Measurements from ENCODE around the gene RAB3GAP1.
"Not testable (repeated sequence)": the region's sequence is repeated elsewhere in the genome, so short reads cannot be mapped to it uniquely, and the experiment has no call there.

The RAB3GAP1 gene

DNA sequence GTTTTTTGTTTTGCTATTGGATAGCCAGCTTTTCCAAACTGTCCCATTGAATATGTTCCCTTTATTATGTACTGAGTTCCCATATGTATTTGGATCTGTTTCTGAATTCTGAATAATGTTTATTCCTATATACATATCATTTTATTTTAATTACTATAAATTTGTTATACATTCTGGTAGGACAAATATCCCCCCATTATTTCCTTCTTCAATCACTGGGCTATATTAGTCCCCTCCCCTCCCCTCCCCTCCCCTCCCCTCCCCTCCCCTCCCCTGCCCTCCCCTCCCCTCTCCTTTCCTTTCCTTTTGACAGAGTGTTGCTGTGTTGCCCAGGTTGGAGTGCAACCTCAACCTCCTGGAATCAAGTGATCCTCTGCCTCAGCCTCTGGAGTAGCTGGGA, 26.3 kb downstream of the RAB3GAP1 start:
- no peak overlapping the region for H3K27ac ChIP-seq (ENCODE audit: low read length)
- H3K9me3 ChIP-seq (replicated peaks; ENCODE audit: insufficient read depth, low read length) = no peaks in the 10 kb centered on the region
- no peaks in the 10 kb centered on the region for H3K4me1 ChIP-seq (ENCODE audit: low read length)
- H2AFZ ChIP-seq (ENCODE audit: low read length) = no peak overlapping the region
- H3K9me2 ChIP-seq (replicated peaks; ENCODE audit: insufficient read depth, low read length) = no peaks in the 10 kb centered on the region
- no peaks in the 10 kb centered on the region for H3F3A ChIP-seq (ENCODE audit: insufficient read depth, low read length)
- H3K9ac ChIP-seq (ENCODE audit: low read length) = no peak overlapping the region
- H3K36me3 ChIP-seq (replicated peaks; ENCODE audit: insufficient read depth, low read length) = no peaks in the 10 kb centered on the region
- no peaks in the 10 kb centered on the region for H4K20me1 ChIP-seq (ENCODE audit: insufficient read depth, low read length)
- no peak for TF ChIP-seq EZH2phosphoT487 (IDR thresholded peaks at IDR 0.05; ENCODE audit: low read length)
- no peak for TF ChIP-seq EZH2 (optimal IDR thresholded peaks at IDR 0.05; ENCODE audit: low read depth, low read length)
- H3K4me2 ChIP-seq (ENCODE audit: low read depth, low read length) = no peak overlapping the region
- H3K79me2 ChIP-seq (ENCODE audit: low read length) = peaks cover 32% of the 10 kb centered on the region
- H3K4me3 ChIP-seq (ENCODE audit: low read length) = no peak overlapping the region
- DNase-seq = no peak
- H3K27me3 ChIP-seq (replicated peaks; ENCODE audit: insufficient read depth, low read length) = no peaks in the 10 kb centered on the region

DNA sequence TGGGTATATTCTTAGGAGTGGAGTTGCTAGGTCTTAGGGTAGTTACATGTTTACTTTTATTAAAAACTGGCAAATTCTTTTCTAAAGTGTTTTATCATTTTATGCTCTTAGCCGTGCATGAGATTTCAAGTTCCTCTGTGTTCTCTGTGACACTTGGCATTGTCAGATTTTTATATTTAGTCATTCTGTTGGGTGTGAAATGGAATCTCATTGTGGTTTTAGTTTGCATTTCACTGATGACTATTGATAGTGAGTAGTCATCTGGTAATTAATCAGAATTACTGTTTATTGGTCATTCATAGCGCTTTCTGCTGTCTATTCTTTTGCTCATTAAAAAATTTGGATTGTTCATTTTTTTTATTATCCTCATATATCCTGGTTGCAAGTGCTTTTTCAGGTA, 34.1 kb downstream of the RAB3GAP1 start:
- Histone ChIP-seq H3F3A (ENCODE audit: insufficient read depth, low read length) (no peaks in the 10 kb centered on the region), H3K9me3 (replicated peaks; ENCODE audit: insufficient read depth, low read length) (no peaks in the 10 kb centered on the region), H3K27ac (ENCODE audit: low read length) (no peak overlapping the region), H3K4me3 (ENCODE audit: low read length) (no peak overlapping the region), H3K4me1 (ENCODE audit: low read length) (no peaks in the 10 kb centered on the region), H3K4me2 (ENCODE audit: low read depth, low read length) (no peak overlapping the region), H3K27me3 (replicated peaks; ENCODE audit: insufficient read depth, low read length) (no peaks in the 10 kb centered on the region), H3K36me3 (replicated peaks; ENCODE audit: insufficient read depth, low read length) (no peaks in the 10 kb centered on the region; the same call in 1 of the 2 replicates), H3K79me2 (ENCODE audit: low read length) (peaks cover 30% of the 10 kb centered on the region), H4K20me1 (ENCODE audit: insufficient read depth, low read length) (no peaks in the 10 kb centered on the region), H3K9ac (ENCODE audit: low read length) (no peak overlapping the region), H2AFZ (ENCODE audit: low read length) (no peak overlapping the region), H3K9me2 (replicated peaks; ENCODE audit: insufficient read depth, low read length) (no peaks in the 10 kb centered on the region)
- no peak for DNase-seq
- TF ChIP-seq EZH2 (optimal IDR thresholded peaks at IDR 0.05; ENCODE audit: low read depth, low read length) (no peak), EZH2phosphoT487 (IDR thresholded peaks at IDR 0.05; ENCODE audit: low read length) (no peak)
- TF ChIP-seq, protein P1, sequence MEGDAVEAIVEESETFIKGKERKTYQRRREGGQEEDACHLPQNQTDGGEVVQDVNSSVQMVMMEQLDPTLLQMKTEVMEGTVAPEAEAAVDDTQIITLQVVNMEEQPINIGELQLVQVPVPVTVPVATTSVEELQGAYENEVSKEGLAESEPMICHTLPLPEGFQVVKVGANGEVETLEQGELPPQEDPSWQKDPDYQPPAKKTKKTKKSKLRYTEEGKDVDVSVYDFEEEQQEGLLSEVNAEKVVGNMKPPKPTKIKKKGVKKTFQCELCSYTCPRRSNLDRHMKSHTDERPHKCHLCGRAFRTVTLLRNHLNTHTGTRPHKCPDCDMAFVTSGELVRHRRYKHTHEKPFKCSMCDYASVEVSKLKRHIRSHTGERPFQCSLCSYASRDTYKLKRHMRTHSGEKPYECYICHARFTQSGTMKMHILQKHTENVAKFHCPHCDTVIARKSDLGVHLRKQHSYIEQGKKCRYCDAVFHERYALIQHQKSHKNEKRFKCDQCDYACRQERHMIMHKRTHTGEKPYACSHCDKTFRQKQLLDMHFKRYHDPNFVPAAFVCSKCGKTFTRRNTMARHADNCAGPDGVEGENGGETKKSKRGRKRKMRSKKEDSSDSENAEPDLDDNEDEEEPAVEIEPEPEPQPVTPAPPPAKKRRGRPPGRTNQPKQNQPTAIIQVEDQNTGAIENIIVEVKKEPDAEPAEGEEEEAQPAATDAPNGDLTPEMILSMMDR (IDR thresholded peaks at IDR 0.05; ENCODE audit: low read length) = no peak

- not testable (repeated sequence) for H3K27me3 ChIP-seq (replicated peaks; ENCODE audit: insufficient read depth, low read length); H3K4me3 ChIP-seq (ENCODE audit: low read length); H3K9me3 ChIP-seq (replicated peaks; ENCODE audit: insufficient read depth, low read length); H4K20me1 ChIP-seq (ENCODE audit: insufficient read depth, low read length); H3K4me1 ChIP-seq (ENCODE audit: low read length); H3K9ac ChIP-seq (ENCODE audit: low read length); H2AFZ ChIP-seq (ENCODE audit: low read length); H3K27ac ChIP-seq (ENCODE audit: low read length); DNase-seq; H3F3A ChIP-seq (ENCODE audit: insufficient read depth, low read length); H3K9me2 ChIP-seq (replicated peaks; ENCODE audit: insufficient read depth, low read length); H3K4me2 ChIP-seq (ENCODE audit: low read depth, low read length); H3K36me3 ChIP-seq (replicated peaks; ENCODE audit: insufficient read depth, low read length)
- H3K79me2 ChIP-seq (ENCODE audit: low read length) = peaks cover 22% of the 10 kb centered on the region
Observed at GRCh38 chr2:135089597-135089996, 37.5 kb downstream of the RAB3GAP1 start.

DNA sequence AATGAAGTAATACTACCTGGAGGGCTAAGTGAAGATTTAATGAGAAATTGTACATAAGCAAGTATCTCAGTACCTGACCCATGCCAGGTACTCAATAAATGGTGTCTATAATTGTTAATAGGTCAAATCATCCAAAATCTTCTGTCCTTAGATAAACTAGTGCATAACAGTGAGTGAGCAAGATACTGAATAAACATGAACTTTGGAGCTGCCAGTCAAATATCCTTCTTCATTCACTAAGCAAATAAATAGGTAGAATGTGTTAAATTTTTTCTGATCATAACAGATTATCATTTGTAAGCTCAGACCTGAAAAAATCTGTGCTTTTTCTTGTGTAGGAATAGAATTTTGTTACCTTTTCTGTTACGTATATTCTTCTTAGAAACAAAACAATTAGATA, 39.6 kb downstream of the RAB3GAP1 start:
- Histone ChIP-seq H3K9me2 (replicated peaks; ENCODE audit: insufficient read depth, low read length) (no peaks in the 10 kb centered on the region), H3K4me2 (ENCODE audit: low read depth, low read length) (no peak overlapping the region), H3K79me2 (ENCODE audit: low read length) (peaks cover 12% of the 10 kb centered on the region), H3F3A (ENCODE audit: insufficient read depth, low read length) (no peaks in the 10 kb centered on the region), H3K4me1 (ENCODE audit: low read length) (no peaks in the 10 kb centered on the region; the same call in none of the 2 replicates), H3K36me3 (replicated peaks; ENCODE audit: insufficient read depth, low read length) (no peaks in the 10 kb centered on the region; the same call in 1 of the 2 replicates), H3K27me3 (replicated peaks; ENCODE audit: insufficient read depth, low read length) (no peaks in the 10 kb centered on the region), H3K27ac (ENCODE audit: low read length) (no peak overlapping the region), H3K4me3 (ENCODE audit: low read length) (no peak overlapping the region), H3K9me3 (replicated peaks; ENCODE audit: insufficient read depth, low read length) (no peaks in the 10 kb centered on the region), H3K9ac (ENCODE audit: low read length) (no peak overlapping the region), H4K20me1 (ENCODE audit: insufficient read depth, low read length) (no peaks in the 10 kb centered on the region), H2AFZ (ENCODE audit: low read length) (no peak overlapping the region)
- TF ChIP-seq, protein P1 (IDR thresholded peaks at IDR 0.05; ENCODE audit: low read length) = no peak
- no peak for TF ChIP-seq EZH2 (optimal IDR thresholded peaks at IDR 0.05; ENCODE audit: low read depth, low read length)
- no peak for TF ChIP-seq EZH2phosphoT487 (IDR thresholded peaks at IDR 0.05; ENCODE audit: low read length)
- no peak for DNase-seq
